Renal cortex interstitium (tissue), 11 donors: ENCODE data around the gene MAPKBP1. TPM values are rescaled to one million over a fixed set of nuclear protein-coding genes. Genes with fewer than 3 reads are reported as not detected.

Experiments
- DNase-seq, 11 donors: peaks; one replicate each; pipeline ENCODE4 v3.0.0-alpha.2; 2013; ENCODE audit warnings: low read depth in 9 of 11, low spot score in 4 of 11; ENCODE audit errors: extremely low read depth in 1 of 11
- polyA plus RNA-seq, 3 donors: library from polyadenylated mRNA; unstranded; fragments of 120-200 nt; gene quantifications; one replicate each; pipeline ENCODE4 v1.2.1, GENCODE V29; 2013; ENCODE audit not compliant: insufficient read length in 3 of 3

Gene MAPKBP1
- polyA plus RNA-seq, 3 donors, result 13.7 to 17.9 (median 13.8) TPM

GRCh38 chr15:41799488-41799805, 25.2 kb downstream of the MAPKBP1 start:
- no peak for DNase-seq

- DNase-seq, result no peak
Observed at GRCh38 chr15:41801185-41801584, 26.9 kb downstream of the MAPKBP1 start.

DNA sequence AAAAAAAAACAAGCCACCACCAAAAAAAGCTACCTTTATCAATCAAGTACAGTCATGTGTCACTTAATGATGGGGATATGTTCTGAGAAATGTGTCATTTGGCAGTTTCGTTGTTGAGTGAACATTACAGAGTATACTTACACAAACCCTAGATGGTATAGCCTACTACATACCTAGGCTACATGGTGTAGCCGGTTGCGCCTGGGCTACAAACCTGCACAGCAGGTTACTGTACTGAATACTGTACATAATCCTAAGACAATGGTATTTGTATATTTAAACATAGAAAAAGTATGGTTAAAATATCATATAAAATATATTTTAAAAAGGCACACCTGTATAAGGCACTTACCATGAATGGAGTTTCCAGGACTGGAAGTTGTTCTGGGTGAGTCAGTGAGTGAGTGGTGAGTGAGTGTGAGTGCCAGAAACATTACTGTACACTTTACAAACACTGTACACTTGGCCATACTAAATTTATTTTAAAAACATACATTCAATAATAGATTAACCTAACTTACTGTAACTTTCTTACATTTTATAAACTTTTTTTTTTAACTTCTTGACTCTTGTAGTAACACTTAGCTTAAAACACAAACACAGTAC, 27.7 kb downstream of the MAPKBP1 start:
- DNase-seq, result no peak

DNA sequence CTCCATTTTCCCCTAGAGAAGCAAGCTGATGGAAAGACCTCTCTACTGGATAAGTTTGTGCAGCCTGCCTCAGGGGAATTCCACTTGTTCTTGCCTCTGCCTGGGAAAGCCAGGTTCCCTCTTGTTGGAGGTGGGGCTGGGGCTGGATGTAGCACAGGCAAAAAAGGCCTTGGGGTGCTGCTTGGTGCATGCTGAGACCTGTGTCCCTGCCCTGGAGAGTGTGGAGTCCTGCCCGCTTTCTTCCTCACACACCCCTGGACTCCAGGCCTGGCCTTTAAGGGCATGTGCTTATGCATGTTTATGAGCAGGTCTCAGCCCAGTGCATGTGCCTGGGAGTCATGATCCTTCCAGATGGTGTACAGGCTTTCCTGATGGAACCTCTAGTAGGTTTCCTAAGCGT, 30.1 kb downstream of the MAPKBP1 start:
- DNase-seq, result no peak

- DNase-seq, result no peak
Observed at GRCh38 chr15:41804916-41805666, 30.8 kb downstream of the MAPKBP1 start.

DNA sequence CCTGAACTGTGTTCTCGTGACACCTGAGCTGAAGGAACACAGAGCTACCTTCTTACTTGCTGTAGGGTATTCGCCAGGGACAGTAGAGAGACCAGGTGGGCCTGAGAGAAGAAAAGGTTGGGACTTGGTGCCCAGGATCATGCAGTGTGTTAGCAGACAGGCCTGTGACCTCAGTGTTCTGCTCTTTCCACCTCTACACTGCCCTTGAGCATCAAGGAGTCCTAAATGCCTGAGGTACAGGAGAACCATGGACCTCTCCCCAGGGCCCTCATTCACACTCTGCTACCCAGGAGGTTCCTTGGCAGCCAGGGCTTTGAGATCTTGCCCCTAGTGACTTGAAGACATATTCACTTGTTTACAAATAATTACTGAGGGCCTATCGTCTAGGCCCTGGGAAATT, 31.4 kb downstream of the MAPKBP1 start:
- DNase-seq, result no peak

DNA sequence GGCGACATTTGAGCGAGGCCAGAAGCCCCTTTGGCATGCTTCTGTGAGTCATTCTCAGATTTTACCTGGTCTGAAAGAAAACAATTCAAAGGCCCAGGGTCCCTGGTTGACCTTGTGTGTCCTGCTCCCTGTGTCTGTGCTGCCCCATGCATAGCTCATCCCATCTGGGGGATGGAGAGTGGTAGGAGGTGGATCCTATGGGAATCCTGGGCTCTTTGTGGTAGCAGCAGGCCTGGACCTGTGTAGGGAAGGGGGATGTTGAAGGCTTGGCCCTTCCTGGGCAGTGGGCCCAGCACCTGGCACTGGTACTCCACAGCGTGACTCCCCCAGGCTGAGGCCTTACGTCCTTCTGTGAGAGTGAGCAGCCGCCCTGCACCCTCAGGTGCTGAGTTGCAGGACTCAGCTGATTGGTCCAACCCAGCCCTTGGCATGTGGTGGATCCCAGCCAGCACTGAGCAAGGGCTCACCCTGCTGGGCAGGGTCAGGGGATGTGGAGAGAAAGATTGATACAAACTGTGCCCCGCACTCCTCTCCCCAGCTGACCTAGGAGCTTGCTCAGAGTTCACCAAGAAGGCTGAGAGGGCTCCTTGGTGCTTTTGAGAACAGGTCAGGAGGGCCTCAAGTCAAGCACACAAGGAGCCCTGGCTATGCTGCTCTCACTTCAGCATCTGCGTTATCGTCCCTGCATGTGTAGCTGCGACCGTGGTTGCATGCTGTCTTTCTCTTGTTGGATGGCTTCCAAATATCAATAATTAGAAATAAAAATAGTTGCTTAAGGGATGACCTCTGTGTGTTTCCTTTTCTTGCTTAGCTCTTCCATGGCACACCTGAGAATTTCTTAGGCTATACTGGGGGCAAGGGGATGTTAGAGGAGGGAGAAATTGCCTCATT, 32.3 kb downstream of the MAPKBP1 start:
- DNase-seq, result no peak

GRCh38 chr15:41809121-41809520, 34.8 kb downstream of the MAPKBP1 start:
- DNase-seq, result no peak

DNA sequence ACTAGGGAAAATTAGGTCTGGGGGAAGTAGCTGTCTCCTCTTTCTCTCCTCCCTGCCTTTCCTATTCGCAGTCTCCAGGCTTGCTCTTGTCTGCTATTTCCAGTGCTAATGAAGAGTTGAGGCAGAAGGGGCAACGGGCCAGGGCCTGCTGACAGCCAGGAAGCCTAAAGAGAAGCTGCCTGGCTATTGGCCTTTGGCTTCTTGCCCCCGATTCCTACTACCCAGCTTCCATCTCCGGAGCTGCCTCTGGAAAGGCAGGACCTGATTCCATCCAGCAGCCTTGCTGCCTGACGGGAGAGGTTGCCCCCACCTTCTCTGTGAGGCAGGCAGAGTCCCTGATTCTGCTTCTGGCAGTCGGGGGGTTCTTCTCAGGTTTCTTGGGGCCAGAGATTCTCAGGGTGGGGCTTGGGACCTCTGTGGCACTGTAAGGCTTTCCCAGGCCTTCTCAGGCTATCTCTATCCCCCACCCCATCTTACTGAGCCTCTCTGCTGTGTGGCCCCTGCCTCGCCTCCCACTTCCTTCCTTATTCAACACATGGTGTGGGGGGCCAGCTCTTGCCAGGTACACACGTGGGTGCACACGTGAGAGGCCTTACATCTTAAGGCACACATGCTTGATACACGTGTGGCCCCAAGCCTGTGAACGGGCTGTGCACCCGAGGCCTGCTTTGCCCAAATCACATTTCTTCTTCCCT, 35.4 kb downstream of the MAPKBP1 start:
- no peak for DNase-seq

GRCh38 chr15:41810651-41811431, 36.6 kb downstream of the MAPKBP1 start:
- no peak for DNase-seq

GRCh38 chr15:41811432-41812195, 37.3 kb downstream of the MAPKBP1 start:
- DNase-seq, result peak in 10 of 11 donors; percentile 48 to 80 (median 66)

- no peak for DNase-seq
Observed at GRCh38 chr15:41812820-41813375, 38.6 kb downstream of the MAPKBP1 start.

DNA sequence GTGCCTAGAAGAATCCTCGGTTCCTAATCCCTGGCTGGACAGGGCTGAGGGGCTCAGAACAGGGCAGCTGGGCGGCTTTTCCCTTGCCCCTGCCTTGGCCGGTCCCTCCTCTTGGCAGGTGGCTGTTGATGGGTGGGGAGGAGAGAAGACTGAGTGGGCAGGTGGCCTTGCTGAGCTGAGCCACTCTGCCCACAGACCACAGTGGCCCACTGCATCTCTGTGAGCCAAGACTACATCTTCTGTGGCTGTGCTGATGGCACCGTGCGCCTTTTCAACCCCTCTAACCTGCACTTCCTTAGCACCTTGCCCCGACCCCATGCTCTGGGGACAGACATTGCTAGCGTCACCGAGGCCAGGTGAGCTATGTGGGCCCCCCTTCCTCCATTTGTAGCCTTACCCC, 39.1 kb downstream of the MAPKBP1 start:
- DNase-seq, result no peak

DNA sequence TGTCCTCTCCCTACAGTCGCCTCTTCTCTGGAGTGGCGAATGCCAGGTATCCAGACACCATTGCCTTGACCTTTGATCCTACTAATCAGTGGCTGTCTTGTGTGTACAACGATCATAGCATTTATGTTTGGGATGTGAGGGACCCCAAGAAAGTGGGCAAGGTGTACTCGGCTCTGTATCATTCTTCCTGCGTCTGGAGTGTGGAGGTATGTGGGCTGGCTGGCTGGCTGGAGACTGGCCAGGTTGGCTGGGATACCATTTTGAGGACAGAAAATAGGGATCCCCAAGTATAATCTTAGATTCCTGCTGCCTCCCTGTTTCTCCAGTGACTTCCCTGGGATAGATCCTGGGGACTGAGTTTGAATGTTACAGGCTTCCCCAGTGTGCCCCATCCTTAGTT, 40.2 kb downstream of the MAPKBP1 start:
- no peak for DNase-seq

DNA sequence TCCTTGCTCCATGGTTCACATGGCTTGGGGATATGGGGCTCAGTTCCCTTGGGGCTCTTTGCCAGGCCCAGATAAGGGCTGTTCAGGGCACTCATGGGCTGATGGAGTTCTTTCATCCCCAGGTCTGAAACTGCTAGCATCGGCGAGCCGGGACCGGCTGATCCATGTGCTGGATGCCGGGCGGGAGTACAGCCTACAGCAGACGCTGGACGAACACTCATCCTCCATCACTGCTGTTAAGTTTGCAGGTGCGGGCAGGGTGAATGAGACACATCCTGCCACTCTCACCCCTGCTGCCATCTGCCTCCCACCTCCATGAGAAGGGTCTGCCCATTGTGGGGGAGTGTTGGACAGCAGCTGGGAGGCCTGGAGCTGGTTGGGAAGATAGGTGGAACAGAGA, 42.5 kb downstream of the MAPKBP1 start:
- DNase-seq, result no peak

DNA sequence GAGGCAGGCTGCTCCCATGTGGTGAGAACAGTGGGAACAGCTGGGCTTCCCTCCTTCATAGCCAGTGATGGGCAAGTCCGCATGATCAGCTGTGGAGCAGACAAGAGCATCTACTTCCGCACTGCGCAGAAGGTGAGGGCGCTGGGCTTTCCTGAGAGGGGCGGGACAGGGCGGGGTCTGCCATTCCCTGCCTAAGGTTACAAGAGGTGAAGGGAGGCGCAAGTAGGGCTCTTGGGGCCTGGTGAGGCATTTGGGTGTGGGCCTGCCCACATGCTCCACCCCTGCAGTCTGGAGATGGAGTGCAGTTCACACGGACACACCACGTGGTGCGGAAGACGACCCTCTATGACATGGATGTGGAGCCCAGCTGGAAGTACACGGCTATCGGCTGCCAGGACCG, 43.0 kb downstream of the MAPKBP1 start:
- DNase-seq, result no peak

DNA sequence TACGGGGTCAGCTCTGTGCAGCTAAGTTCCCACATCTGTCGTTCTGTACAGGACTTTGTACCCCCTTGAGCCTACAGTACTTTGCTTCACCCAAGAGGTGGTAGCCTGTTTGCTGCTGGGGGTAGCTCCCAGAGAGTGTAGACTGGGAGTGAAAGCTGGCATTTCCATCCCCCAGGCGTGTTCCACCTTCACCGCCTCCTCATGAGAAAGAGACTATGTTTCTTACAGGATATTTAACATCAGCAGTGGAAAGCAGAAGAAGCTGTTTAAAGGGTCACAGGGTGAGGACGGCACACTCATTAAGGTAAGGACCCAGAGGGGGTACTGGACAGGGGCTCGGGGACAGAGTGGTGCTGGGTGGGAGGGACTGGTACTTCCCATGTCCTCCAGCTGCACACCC, 43.5 kb downstream of the MAPKBP1 start:
- DNase-seq, result no peak
